ENCODE data around the gene MAN1C1.

GRCh38 chr1:25728301-25728935, 111.8 kb downstream of the MAN1C1 start:
- TF ChIP-seq SMAD4 (CRISPR knock-in tag; conservative IDR thresholded peaks at IDR 0.05) (no peak), L3MBTL2 (IDR thresholded peaks at IDR 0.05) (no peak), MXI1 (IDR thresholded peaks at IDR 0.05; ENCODE audit: low read depth, low read length) (no peak), POLR2A (conservative IDR thresholded peaks at IDR 0.05) (no peak), FOXA3 (CRISPR knock-in tag; conservative IDR thresholded peaks at IDR 0.05 in 1 of 2, IDR thresholded peaks at IDR 0.05 in 1 of 2) (no peak)
